ENCODE results near the gene MCU.

The MCU gene

DNA sequence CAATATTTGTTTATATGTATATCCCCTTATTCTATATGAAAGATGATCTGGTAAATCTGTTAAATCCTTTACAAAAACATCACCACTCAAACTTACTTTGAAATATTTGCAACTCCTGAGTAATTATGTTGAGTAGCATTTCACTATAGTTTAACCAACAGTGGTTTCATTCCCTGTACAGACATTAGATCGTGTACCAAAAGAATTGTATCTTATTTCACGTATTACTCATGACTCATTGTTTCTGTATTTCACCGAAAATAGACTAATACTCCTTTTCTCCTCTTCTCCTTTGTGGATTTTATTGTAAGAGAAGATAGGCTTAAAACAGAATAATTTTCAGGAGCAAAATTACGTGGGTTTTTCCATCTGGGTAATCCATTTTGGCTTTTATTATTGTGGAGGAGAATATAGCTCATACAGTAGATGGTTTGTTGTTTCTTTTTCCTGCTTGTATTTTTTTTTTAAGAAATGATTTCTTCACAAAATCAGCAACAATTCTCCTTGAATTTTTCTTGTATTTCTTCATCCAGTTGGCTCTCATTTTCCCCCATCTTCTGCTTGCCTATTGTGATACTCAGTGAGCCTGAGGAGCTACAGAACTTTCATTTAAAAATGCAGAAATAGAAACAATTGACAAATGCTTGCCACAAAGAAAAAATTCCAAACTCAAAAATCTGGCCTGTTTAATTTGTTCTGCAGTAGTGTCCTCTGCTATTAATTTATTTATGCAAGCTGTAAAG lies 111.0 kb downstream of the MCU start:
- H3K27ac Mint-ChIP-seq, result no peak overlapping the region
- no peaks in the 10 kb centered on the region for H3K9me3 Mint-ChIP-seq
- no peak for ATAC-seq
- H3K4me1 Mint-ChIP-seq, result peaks cover 17% of the 10 kb centered on the region
- H3K27me3 Mint-ChIP-seq, result no peaks in the 10 kb centered on the region
- peaks cover 4% of the 10 kb centered on the region for H3K36me3 Mint-ChIP-seq (ENCODE audit: low read depth)
- no peak overlapping the region for H3K4me3 Mint-ChIP-seq
- DNase-seq, result no peak

DNA sequence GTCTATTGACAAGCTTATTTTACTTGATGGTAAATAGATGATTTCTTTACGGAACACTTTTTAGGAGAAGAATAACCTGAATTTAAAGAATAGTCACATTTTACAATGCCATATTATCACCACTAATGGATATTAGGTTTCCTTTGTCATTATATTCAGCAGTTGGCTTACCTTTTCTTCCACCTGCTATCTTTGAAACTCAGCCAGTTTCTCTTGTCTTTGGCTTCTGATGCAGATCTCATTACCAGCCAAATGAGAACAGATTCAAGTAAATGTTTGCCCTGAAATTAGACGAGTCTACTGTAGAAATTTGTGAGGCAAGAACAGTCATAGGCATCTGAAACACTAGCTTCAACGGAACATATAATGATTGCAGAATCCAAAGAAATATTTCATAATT lies 116.1 kb downstream of the MCU start:
- Mint-ChIP-seq H3K4me1 (peaks cover 2% of the 10 kb centered on the region), H3K27me3 (no peaks in the 10 kb centered on the region), H3K36me3 (ENCODE audit: low read depth) (peaks cover 5% of the 10 kb centered on the region), H3K27ac (no peak overlapping the region), H3K9me3 (no peaks in the 10 kb centered on the region), H3K4me3 (no peak overlapping the region)
- no peak for ATAC-seq
- no peak for DNase-seq

- DNase-seq, result no peak
- Mint-ChIP-seq H3K4me1 (no peaks in the 10 kb centered on the region), H3K4me3 (no peak overlapping the region), H3K36me3 (ENCODE audit: low read depth) (peaks cover 5% of the 10 kb centered on the region), H3K27ac (no peak overlapping the region), H3K9me3 (no peaks in the 10 kb centered on the region), H3K27me3 (no peaks in the 10 kb centered on the region)
- ATAC-seq, result no peak
These were observed 117.1 kb downstream of the MCU start for GRCh38 chr10:72809006-72809405.

- Mint-ChIP-seq H3K36me3 (ENCODE audit: low read depth) (peaks cover 1% of the 10 kb centered on the region), H3K9me3 (no peaks in the 10 kb centered on the region), H3K4me3 (no peak overlapping the region), H3K27me3 (no peaks in the 10 kb centered on the region), H3K27ac (no peak overlapping the region), H3K4me1 (no peaks in the 10 kb centered on the region)
- ATAC-seq (no peak), DNase-seq (no peak)
These were observed 119.0 kb downstream of the MCU start for GRCh38 chr10:72810976-72811375.

GRCh38 chr10:72812415-72812752 lies 120.4 kb downstream of the MCU start:
- ATAC-seq, result no peak
- H3K4me1 Mint-ChIP-seq, result no peaks in the 10 kb centered on the region
- H3K36me3 Mint-ChIP-seq (ENCODE audit: low read depth), result peaks cover 1% of the 10 kb centered on the region

GRCh38 chr10:72812753-72813430 lies 120.9 kb downstream of the MCU start:
- Mint-ChIP-seq H3K36me3 (ENCODE audit: low read depth) (peaks cover 1% of the 10 kb centered on the region), H3K27me3 (no peaks in the 10 kb centered on the region), H3K4me3 (no peak overlapping the region), H3K27ac (no peak overlapping the region), H3K9me3 (no peaks in the 10 kb centered on the region), H3K4me1 (no peaks in the 10 kb centered on the region)
- no peak for DNase-seq
- ATAC-seq, result no peak

More at GRCh38 chr10:72812415-72812752, 120.4 kb downstream of the MCU start:
- Mint-ChIP-seq H3K27me3 (no peaks in the 10 kb centered on the region), H3K27ac (no peak overlapping the region), H3K4me3 (no peak overlapping the region), H3K9me3 (no peaks in the 10 kb centered on the region)
- DNase-seq, result no peak

DNA sequence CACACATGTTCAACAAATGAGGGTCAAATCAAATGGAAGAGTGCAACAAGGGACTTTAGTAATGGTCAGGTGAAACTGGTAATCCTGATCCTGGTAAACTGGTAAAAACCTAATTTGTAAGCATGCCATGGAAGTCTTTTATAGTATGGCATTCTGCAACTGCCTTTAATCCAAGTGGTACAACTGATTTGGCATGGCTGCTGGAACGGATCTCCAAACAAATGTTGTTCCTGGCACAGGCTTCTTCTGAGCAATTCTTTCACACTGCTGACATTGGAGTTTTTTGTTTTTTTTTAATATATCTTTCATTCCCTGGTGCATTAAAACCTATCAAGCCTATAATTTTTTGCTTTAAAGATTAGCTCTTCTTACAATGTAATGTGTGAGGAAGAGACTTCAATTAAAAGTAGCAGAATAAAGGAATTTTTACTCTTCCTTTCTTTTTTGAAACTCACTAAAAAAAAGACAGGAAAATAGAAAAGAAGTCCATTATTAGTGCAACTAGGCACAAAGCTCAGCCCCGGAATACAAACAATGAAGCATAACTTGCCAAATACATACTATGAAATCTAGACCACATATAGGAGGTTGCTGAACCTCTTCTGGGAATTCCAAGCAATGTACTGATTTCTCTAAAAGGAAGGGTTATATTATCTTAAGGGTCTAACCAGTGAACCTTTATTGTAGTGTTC lies 122.3 kb downstream of the MCU start:
- H3K36me3 Mint-ChIP-seq (ENCODE audit: low read depth), result peaks cover 1% of the 10 kb centered on the region
- peaks cover 3% of the 10 kb centered on the region for H3K4me1 Mint-ChIP-seq
- no peak overlapping the region for H3K27ac Mint-ChIP-seq
- no peaks in the 10 kb centered on the region for H3K9me3 Mint-ChIP-seq
- H3K4me3 Mint-ChIP-seq, result no peak overlapping the region
- H3K27me3 Mint-ChIP-seq, result no peaks in the 10 kb centered on the region
- DNase-seq, result no peak
- ATAC-seq, result no peak

- no peak for DNase-seq
- H3K4me3 Mint-ChIP-seq, result no peak overlapping the region
- no peak for ATAC-seq
- no peaks in the 10 kb centered on the region for H3K27me3 Mint-ChIP-seq
- H3K36me3 Mint-ChIP-seq (ENCODE audit: low read depth), result no peaks in the 10 kb centered on the region
- peaks cover 3% of the 10 kb centered on the region for H3K4me1 Mint-ChIP-seq
- no peak overlapping the region for H3K27ac Mint-ChIP-seq
- no peaks in the 10 kb centered on the region for H3K9me3 Mint-ChIP-seq
These were observed 124.6 kb downstream of the MCU start for GRCh38 chr10:72816565-72816964.

DNA sequence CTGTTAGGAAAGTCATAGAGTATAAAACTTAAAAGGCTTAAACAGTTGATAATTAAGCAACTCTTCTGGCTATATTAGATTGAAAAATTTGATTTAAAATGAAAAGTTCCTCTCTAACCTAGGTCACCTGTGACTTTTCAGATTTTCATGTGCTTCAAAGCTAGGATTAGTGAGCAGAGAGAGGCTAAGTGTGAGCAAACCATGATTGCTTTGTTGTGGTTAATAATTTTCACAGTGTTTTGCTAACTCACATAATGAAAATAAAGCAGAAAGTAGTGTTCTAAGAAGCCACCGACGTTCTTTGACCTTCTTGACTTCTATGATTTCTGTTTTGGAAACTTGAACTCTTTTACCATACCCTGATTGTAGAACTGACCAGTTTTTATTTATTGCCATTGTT lies 126.1 kb downstream of the MCU start:
- ATAC-seq, result no peak
- Mint-ChIP-seq H3K4me3 (no peak overlapping the region), H3K27me3 (no peaks in the 10 kb centered on the region), H3K4me1 (peaks cover 3% of the 10 kb centered on the region), H3K36me3 (ENCODE audit: low read depth) (no peaks in the 10 kb centered on the region), H3K9me3 (no peaks in the 10 kb centered on the region), H3K27ac (no peak overlapping the region)
- DNase-seq, result no peak

DNA sequence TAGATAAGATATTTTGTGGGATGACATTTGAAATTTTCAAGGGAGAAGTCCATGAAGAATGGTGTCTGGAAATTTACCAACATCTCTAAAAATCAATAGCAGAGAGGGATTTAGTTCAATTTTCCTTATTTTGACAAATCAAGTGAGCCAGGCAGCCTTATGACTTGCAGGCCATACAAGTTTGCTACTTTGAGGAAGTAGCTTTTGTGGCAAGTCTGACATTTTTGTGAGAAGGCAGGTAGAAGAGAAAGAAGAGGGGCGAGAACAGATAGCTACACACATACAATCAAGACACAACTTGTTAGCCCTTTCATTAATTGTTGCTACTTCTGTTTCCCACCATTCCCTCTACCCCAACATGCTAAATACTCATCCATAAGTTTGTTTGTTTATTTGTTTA lies 127.1 kb downstream of the MCU start:
- Mint-ChIP-seq H3K27ac (no peak overlapping the region), H3K4me1 (peaks cover 3% of the 10 kb centered on the region), H3K27me3 (no peaks in the 10 kb centered on the region), H3K9me3 (no peaks in the 10 kb centered on the region), H3K36me3 (ENCODE audit: low read depth) (no peaks in the 10 kb centered on the region), H3K4me3 (no peak overlapping the region)
- ATAC-seq (no peak), DNase-seq (no peak)

DNA sequence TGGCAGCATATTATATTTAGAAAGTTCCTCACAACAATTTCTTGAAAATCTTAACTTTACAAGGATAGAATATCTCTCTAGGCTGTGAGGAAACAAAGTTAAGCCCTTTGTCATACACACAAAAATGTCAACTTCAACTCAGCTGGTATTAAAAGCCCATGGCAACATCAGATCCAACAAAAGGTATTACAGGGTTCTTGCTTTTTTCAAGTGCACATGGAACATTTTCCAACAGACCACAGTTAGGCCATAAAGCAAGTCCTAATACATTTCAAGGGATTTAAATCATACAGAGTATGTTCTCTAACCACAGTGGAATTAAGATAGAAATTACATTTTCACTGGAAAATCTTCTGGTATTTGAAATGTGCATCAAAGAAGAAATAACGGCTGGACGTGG lies 129.7 kb downstream of the MCU start:
- no peak overlapping the region for H3K4me3 Mint-ChIP-seq
- peaks cover 3% of the 10 kb centered on the region for H3K4me1 Mint-ChIP-seq
- no peak overlapping the region for H3K27ac Mint-ChIP-seq
- no peaks in the 10 kb centered on the region for H3K9me3 Mint-ChIP-seq
- DNase-seq (no peak), ATAC-seq (no peak)
- no peaks in the 10 kb centered on the region for H3K27me3 Mint-ChIP-seq
- no peaks in the 10 kb centered on the region for H3K36me3 Mint-ChIP-seq (ENCODE audit: low read depth)

DNA sequence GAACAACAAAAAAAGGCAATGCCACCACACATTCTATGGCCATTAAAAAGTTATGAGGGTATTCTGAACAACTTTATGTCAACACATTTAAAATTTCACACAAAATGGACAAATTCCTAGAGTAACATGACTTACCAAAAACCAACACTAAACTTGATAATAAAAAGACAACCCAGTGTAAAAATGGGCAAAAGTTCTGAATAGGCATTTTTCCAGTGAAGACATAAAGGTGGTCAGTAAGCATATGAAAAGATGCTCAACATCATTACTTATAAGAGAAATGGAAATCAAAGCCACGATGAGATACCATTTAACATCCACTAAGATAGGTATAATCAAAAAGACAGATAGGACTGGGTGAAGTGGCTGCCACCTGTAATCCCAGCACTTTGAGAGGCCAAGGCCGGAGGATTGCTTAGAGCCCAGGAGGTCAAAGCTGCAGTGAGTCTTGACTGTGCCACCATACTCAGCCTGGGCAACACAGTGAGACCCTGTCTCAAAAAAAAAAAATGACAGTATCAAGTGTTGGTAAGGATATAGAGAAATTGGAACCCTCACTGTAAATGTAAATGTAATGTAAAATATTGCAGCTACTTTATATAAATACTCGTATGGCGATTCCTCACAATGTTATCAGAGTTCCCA lies 130.5 kb downstream of the MCU start:
- peaks cover 3% of the 10 kb centered on the region for H3K4me1 Mint-ChIP-seq

DNA sequence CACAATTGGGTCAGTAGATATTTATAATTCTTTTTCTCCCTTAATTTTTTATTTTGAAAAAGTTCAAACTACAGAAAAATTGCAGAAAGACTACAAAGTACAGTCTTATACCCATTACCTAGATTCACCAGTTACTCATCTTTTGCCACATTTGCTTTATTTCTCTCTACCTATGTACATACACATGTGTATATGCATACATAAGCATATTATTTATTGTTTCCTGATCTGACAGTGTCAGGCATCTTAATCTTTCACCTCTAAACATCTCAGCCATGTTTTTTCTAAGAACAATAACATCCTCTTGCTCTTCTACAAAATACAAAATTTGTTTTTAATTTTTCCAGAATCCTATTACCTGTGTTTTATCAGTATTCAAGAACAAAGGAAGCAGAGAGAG lies 133.2 kb downstream of the MCU start:
- ATAC-seq, result no peak
- H3K4me1 Mint-ChIP-seq, result no peaks in the 10 kb centered on the region
- no peaks in the 10 kb centered on the region for H3K36me3 Mint-ChIP-seq (ENCODE audit: low read depth)
- no peak overlapping the region for H3K27ac Mint-ChIP-seq
- H3K27me3 Mint-ChIP-seq, result no peaks in the 10 kb centered on the region
- DNase-seq, result no peak
- H3K4me3 Mint-ChIP-seq, result no peak overlapping the region
- H3K9me3 Mint-ChIP-seq, result no peaks in the 10 kb centered on the region

More for the DNA sequence above, 130.5 kb downstream of the MCU start:
- ATAC-seq, result no peak
- no peak for DNase-seq
- H3K36me3 Mint-ChIP-seq (ENCODE audit: low read depth), result no peaks in the 10 kb centered on the region
- H3K4me3 Mint-ChIP-seq, result no peak overlapping the region
- H3K27ac Mint-ChIP-seq, result no peak overlapping the region
- H3K27me3 Mint-ChIP-seq, result no peaks in the 10 kb centered on the region
- H3K9me3 Mint-ChIP-seq, result no peaks in the 10 kb centered on the region

GRCh38 chr10:72826346-72826745 lies 134.4 kb downstream of the MCU start:
- Mint-ChIP-seq H3K9me3 (no peaks in the 10 kb centered on the region), H3K27me3 (no peaks in the 10 kb centered on the region), H3K4me3 (no peak overlapping the region), H3K36me3 (ENCODE audit: low read depth) (no peaks in the 10 kb centered on the region), H3K27ac (no peak overlapping the region), H3K4me1 (no peaks in the 10 kb centered on the region)
- ATAC-seq, result no peak
- no peak for DNase-seq

DNA sequence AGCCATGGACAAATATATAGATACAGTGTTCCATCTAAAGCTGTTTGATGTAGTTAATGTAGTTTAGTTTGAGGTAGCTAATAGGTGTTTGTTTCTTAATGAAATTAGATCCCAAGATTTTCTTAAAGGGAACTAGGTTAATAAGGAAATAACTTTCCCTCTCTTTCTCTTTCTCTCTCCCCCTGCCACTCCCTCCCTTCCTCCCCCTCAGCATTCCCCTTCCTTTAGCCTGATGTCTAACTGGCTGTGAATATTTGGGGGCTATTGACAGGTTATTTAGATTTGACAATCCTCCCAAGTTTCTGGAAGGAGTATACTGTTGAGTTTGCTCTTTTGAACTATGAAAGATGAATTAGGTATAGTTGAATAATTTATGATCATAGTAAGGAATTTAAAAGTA lies 136.4 kb downstream of the MCU start:
- Mint-ChIP-seq H3K36me3 (ENCODE audit: low read depth) (no peaks in the 10 kb centered on the region), H3K27me3 (no peaks in the 10 kb centered on the region), H3K4me3 (no peak overlapping the region), H3K4me1 (no peaks in the 10 kb centered on the region), H3K9me3 (no peaks in the 10 kb centered on the region), H3K27ac (no peak overlapping the region)
- no peak for DNase-seq
- no peak for ATAC-seq

Measured in activated naive CD8-positive, alpha-beta T cell treated with anti-CD3 and anti-CD28 coated beads, Interleukin-2, amount 50 U/mL, for 24 hours (primary cell).